Dendritic cell treated with granulocyte-macrophage colony-stimulating factor and Interleukin-4, amounts not matched to agents 40 ng/mL and 50 ng/mL, for 4 days (primary cell): ENCODE data around the gene HEPHL1.

Experiments used
- H3K27ac Mint-ChIP-seq: one replicate; pipeline ENCODE4 v1.8.0; 2022; ENCODE audit warnings: mild to moderate bottlenecking, mixed read lengths
- H3K27me3 Mint-ChIP-seq: one replicate; pipeline ENCODE4 v1.8.0; 2022; ENCODE audit warnings: mild to moderate bottlenecking, mixed read lengths
- H3K36me3 Mint-ChIP-seq: one replicate; pipeline ENCODE4 v1.8.0; 2022; ENCODE audit warnings: low read depth, mixed read lengths
- H3K4me1 Mint-ChIP-seq: one replicate; pipeline ENCODE4 v1.8.0; 2022; ENCODE audit warnings: low read depth, mixed read lengths
- H3K4me3 Mint-ChIP-seq: one replicate; pipeline ENCODE4 v1.8.0; 2022; ENCODE audit warnings: mild to moderate bottlenecking, moderate library complexity, mixed read lengths
- H3K9me3 Mint-ChIP-seq: one replicate; pipeline ENCODE4 v1.8.0; 2022; ENCODE audit warnings: mixed read lengths
- intact Hi-C: fragments of 100-400 bp; cut with micrococcal nuclease; formaldehyde crosslinking; loops from one replicate; pipeline ENCODE4 v1.15.0; 2022

The HEPHL1 gene

DNA sequence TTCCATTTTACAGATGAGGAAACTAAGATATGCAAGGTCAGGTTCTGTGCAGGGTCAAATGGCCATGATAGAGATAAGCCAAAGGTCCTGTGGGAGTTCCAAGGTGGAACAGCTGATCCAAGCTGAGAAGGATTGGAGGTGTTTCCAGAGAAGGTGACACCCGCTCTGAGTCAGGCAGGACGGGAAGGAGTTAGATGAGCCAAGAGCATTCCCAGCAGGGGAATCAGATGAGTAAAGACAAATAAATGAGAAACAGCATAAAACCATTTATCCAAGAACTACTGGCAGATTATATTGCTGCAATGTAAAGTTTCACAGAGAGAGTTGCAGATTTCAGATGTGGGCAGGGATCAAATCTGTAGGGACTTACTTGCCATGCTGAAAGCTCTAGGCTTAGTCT is 18.9 kb upstream of the HEPHL1 start:
- intact Hi-C loops = no loop called here
- no peaks in the 10 kb centered on the region for H3K4me1 Mint-ChIP-seq
- H3K9me3 Mint-ChIP-seq = peaks cover 17% of the 10 kb centered on the region
- H3K27ac Mint-ChIP-seq = no peak overlapping the region
- H3K27me3 Mint-ChIP-seq = no peaks in the 10 kb centered on the region
- H3K4me3 Mint-ChIP-seq = no peak overlapping the region
- H3K36me3 Mint-ChIP-seq = no peaks in the 10 kb centered on the region

DNA sequence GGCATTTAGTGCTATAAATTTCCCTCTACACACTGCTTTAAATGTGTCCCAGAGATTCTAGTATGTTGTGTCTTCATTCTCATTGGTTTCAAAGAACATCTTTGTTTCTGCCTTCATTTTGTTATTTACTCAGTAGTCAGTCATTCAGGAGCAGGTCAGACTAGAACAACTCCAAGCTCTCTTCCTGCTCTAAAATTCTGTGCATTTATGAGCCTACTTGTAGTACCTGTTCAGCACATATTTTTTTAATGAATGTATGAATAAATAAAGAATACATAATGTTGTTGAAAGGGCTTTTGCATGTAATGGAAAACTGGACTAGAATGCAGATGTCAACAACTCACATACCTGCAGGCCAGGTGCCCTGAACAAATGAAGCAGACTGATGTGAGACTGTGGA is 13.7 kb upstream of the HEPHL1 start:
- Mint-ChIP-seq H3K9me3 (peaks cover 7% of the 10 kb centered on the region), H3K27me3 (no peaks in the 10 kb centered on the region), H3K27ac (no peak overlapping the region), H3K36me3 (no peaks in the 10 kb centered on the region), H3K4me1 (no peaks in the 10 kb centered on the region), H3K4me3 (no peak overlapping the region)
- intact Hi-C loops = no loop called here

DNA sequence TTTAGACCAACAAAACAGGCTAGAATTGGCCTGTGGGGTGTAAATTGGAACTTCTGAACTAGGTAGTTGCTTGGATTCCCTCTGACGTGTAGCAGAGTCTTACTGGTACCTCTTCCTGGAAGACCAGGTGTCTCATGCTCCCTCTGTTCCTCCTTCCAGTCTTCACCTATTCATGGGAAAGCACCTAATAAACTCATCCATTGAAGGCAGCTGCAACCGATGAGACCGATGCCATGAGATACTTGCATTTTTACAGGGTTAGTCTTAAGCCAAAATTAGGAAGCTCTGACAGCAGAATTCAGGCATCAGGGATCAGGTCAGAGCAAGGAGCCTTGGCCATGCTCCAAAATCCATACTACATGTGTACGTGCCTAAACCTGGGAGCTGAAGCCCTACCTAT is 13.2 kb upstream of the HEPHL1 start:
- H3K27me3 Mint-ChIP-seq = no peaks in the 10 kb centered on the region
- no peaks in the 10 kb centered on the region for H3K4me1 Mint-ChIP-seq
- no peak overlapping the region for H3K4me3 Mint-ChIP-seq
- H3K9me3 Mint-ChIP-seq = peaks cover 12% of the 10 kb centered on the region
- no peak overlapping the region for H3K27ac Mint-ChIP-seq
- no peaks in the 10 kb centered on the region for H3K36me3 Mint-ChIP-seq
- intact Hi-C loops = no loop called here

DNA sequence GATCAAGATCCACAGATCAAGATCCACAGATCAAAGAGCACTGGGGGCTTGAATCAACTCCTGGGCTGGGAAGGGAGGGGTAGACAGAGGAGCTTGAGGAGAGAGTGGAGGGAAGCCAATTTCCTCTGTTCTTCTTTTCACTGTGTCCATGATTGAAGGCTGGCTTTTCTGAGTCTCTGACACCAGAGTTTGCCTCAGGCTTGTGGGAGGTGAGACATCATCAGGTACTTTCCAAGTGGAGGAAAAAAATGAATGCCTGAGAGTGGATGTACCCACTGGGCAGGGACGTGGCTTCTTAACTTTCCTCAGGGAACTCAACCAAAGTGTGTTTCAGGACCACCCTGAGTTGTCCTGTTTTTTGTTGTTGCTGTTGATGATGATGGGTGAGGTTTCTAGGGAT is 11.0 kb upstream of the HEPHL1 start:
- H3K9me3 Mint-ChIP-seq = peaks cover 14% of the 10 kb centered on the region
- no peak overlapping the region for H3K27ac Mint-ChIP-seq
- H3K27me3 Mint-ChIP-seq = no peaks in the 10 kb centered on the region
- no peaks in the 10 kb centered on the region for H3K36me3 Mint-ChIP-seq
- intact Hi-C loops = no loop called here
- no peaks in the 10 kb centered on the region for H3K4me1 Mint-ChIP-seq
- no peak overlapping the region for H3K4me3 Mint-ChIP-seq

DNA sequence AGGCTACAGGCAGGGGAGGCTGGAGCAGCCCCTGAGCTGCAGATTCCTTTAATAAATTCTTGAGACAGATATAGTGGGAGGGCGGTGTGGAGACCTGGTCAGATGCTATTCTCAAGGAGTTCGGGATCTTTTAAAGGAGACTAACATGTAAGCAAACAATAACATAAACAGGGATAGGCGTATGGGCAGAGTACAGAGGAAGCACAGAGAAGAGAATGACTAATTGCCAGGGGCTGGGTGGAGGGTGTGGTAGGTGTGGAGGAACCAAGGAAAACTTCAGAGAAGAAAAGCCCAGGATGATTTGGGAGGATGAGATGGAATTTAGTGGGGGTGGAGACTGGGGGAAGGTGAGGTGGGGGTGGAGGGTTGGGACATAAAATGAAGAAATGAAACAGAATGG is 9.7 kb upstream of the HEPHL1 start:
- H3K36me3 Mint-ChIP-seq = no peaks in the 10 kb centered on the region
- no peak overlapping the region for H3K4me3 Mint-ChIP-seq
- H3K27ac Mint-ChIP-seq = no peak overlapping the region
- H3K9me3 Mint-ChIP-seq = peaks cover 14% of the 10 kb centered on the region
- H3K27me3 Mint-ChIP-seq = no peaks in the 10 kb centered on the region
- no peaks in the 10 kb centered on the region for H3K4me1 Mint-ChIP-seq
- intact Hi-C loops = no loop called here

DNA sequence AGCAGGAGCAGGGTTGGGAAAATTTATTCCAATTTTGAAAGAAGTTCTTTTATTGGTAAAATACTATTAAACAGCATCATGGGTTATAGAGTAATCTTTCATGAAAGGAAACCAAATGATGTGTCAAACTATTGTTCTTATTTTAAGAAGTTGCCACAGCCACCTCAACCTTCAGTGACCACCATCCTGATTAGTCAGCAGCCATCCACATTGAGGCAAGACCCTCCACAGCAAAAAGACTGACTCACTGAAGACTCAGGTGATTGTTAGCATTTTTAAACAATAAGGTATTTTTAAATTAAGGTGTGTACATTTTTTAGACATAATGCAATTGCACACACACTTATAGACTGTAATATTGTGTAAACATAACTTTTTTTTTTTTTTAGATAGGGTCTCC is 3.7 kb upstream of the HEPHL1 start:
- Mint-ChIP-seq H3K4me1 (no peaks in the 10 kb centered on the region), H3K36me3 (no peaks in the 10 kb centered on the region), H3K27me3 (no peaks in the 10 kb centered on the region), H3K27ac (no peak overlapping the region), H3K4me3 (no peak overlapping the region), H3K9me3 (peaks cover 21% of the 10 kb centered on the region)
- intact Hi-C loops = no loop called here

DNA sequence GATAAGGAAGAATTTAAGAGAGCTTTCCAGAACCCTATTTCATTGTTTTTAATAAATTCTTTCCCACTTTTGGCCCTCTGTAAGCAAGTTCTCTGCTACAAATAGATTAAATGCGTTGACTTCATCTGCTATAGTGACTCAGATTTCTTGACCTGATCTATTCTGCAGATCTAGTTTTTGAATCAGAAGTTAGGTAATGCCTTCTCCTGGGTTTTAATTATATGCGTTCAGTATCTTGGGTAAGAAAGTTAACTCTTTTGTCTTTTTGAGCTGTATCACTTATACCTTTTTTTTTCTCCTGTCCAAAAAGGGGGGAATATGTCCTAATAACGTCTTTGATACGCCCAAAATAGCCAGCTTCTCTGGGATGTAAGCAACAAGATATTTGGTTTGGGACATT is 2.4 kb upstream of the HEPHL1 start:
- no peak overlapping the region for H3K27ac Mint-ChIP-seq
- no peak overlapping the region for H3K4me3 Mint-ChIP-seq
- H3K36me3 Mint-ChIP-seq = no peaks in the 10 kb centered on the region
- intact Hi-C loops = no loop called here
- H3K27me3 Mint-ChIP-seq = no peaks in the 10 kb centered on the region
- peaks cover 14% of the 10 kb centered on the region for H3K9me3 Mint-ChIP-seq
- no peaks in the 10 kb centered on the region for H3K4me1 Mint-ChIP-seq

DNA sequence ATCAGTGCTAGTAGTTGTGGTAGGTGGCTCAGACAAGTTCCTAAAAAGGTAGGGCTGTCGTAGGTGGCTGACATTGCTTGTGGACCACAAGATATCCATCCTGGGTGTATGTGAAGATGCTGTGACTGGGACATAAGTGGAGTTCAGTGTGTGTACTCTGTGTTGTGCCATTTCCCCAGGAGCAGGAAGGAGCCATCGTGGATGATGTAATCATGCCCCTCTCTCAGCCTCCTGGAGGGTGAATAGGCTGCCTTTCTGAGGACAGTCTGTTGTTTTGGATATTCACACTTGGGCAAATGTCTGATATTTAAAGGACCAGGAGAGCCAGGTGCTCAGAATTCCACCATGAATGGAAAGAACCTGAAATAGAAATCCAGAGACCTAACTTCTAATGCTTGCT is 2.7 kb downstream of the HEPHL1 start:
- Mint-ChIP-seq H3K9me3 (peaks cover 26% of the 10 kb centered on the region), H3K4me3 (no peak overlapping the region), H3K36me3 (no peaks in the 10 kb centered on the region), H3K27ac (no peak overlapping the region), H3K4me1 (no peaks in the 10 kb centered on the region), H3K27me3 (no peaks in the 10 kb centered on the region)
- intact Hi-C loops = no loop called here

DNA sequence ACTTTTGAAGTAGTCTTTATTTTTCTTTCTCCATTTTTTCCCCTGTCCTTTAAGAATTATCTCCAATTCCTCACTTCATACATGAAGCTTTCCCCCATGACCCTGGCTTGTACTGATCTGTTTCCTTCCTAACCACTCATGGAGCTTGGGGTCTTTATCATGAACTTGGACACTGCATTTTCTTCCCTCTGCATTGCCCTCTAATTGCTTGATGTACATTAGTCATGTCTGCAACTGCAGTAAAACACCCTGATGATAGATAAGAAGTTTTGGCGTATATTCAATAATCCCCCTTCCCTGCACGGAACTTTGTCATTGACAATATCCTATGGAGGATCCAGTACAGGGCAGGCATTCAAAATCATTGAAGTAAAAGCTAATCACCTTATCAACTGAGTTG is 3.4 kb downstream of the HEPHL1 start:
- H3K27me3 Mint-ChIP-seq = no peaks in the 10 kb centered on the region

DNA sequence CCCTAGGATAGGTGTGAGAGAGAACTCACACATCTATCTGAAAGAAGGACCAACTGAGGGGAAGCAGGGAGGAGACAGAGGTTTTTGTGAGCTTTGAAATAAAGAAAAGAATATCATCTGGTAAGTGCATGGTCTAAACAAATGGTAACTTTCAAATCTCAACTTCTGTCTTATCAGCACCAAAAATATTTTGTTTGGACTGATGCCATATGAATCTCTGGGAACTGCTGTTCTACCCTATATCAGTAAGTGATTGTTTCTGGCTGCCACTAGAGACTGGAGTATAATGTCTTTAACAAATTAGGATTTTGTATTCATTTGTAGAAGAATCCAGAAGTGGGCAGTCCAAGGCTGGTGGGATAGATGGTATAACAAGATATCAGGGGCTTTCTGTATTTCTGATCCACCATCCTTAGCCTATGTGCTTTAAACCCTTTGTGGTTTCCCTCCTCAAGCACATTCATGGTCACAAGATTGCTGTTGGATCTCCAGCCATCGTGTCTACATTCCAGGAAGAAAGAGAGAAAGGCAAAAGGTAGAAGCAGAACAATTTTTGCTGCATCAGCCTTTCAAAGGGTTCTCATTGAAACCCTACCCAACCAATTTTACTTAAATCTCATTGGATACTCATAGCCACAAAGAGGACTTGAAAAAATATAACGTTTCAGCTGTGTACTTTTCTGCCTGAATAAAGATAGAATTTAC is 4.7 kb downstream of the HEPHL1 start:
- H3K36me3 Mint-ChIP-seq = no peaks in the 10 kb centered on the region
- no peaks in the 10 kb centered on the region for H3K4me1 Mint-ChIP-seq
- H3K27me3 Mint-ChIP-seq = no peaks in the 10 kb centered on the region

More for the DNA sequence above, 3.4 kb downstream of the HEPHL1 start:
- Mint-ChIP-seq H3K9me3 (peaks cover 26% of the 10 kb centered on the region), H3K27ac (no peak overlapping the region), H3K4me3 (no peak overlapping the region), H3K4me1 (no peaks in the 10 kb centered on the region), H3K36me3 (no peaks in the 10 kb centered on the region)
- intact Hi-C loops = no loop called here

DNA sequence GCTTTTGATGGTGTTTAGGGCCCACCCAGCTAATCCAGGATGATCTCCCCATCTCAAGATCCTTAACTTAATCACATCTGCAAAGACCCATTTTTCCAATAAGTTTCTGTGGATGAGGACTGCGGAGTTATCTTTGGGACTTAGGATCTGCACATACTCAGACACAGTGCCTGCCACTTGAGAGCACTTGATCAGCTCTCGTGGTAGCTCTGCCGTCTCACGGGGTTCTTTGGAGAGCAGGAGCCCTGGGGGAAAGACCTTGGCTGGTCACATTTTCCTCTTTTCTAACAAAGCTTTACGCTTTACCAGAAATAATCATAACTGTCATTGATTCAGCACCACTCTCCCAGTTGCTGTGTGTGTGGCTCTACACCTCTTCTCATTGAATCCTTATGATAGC is 6.1 kb downstream of the HEPHL1 start:
- Mint-ChIP-seq H3K9me3 (peaks cover 13% of the 10 kb centered on the region), H3K27ac (no peak overlapping the region), H3K4me1 (no peaks in the 10 kb centered on the region), H3K27me3 (no peaks in the 10 kb centered on the region), H3K4me3 (no peak overlapping the region), H3K36me3 (no peaks in the 10 kb centered on the region)
- intact Hi-C loops = no loop called here

More for the DNA sequence above, 4.7 kb downstream of the HEPHL1 start:
- intact Hi-C loops = no loop called here
- Mint-ChIP-seq H3K9me3 (peaks cover 19% of the 10 kb centered on the region), H3K4me3 (no peak overlapping the region), H3K27ac (no peak overlapping the region)

DNA sequence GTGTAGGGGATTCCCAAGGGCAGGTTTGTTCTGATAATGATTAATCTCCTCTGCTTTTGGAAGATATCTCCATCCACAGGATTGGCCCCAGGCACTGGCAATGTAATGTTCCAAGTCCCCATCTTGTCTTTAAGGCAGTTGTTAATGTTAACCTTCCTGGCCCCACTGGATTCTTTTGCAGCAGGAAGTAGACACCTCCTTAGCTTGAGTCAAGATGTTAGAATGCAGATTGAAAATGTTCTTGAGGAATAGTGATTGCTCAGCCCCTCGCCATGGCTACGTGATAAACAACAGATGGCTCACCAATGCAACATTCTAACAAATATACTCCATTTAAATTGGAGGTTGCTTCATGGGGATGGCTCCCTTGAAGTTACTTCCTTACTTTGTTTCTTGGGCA is 7.3 kb downstream of the HEPHL1 start:
- Mint-ChIP-seq H3K4me3 (no peak overlapping the region), H3K9me3 (peaks cover 13% of the 10 kb centered on the region), H3K36me3 (no peaks in the 10 kb centered on the region), H3K4me1 (no peaks in the 10 kb centered on the region), H3K27ac (no peak overlapping the region), H3K27me3 (no peaks in the 10 kb centered on the region)
- intact Hi-C loops = no loop called here

DNA sequence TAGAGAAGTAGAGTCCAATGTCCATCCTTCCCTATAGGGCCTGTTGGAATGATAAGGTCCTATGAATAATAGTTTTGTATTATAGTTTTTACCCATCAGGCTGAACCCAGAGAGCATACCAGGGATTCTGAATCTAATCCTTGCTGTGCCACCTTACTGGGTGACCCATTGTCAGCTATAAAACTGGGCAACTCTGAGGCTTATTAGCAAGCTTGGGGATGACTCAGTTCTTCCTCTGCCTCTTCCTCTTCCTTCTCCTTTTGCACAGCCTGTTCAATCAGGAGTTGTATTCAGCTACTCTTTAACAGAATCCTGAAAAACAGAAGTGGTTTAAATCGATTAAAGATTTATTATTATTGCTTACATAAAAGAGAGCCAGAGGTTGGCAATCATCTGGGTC is 8.9 kb downstream of the HEPHL1 start:
- H3K36me3 Mint-ChIP-seq = no peaks in the 10 kb centered on the region
- no peak overlapping the region for H3K4me3 Mint-ChIP-seq
- no peaks in the 10 kb centered on the region for H3K27me3 Mint-ChIP-seq
- no peak overlapping the region for H3K27ac Mint-ChIP-seq
- intact Hi-C loops = no loop called here
- no peaks in the 10 kb centered on the region for H3K4me1 Mint-ChIP-seq
- peaks cover 21% of the 10 kb centered on the region for H3K9me3 Mint-ChIP-seq

DNA sequence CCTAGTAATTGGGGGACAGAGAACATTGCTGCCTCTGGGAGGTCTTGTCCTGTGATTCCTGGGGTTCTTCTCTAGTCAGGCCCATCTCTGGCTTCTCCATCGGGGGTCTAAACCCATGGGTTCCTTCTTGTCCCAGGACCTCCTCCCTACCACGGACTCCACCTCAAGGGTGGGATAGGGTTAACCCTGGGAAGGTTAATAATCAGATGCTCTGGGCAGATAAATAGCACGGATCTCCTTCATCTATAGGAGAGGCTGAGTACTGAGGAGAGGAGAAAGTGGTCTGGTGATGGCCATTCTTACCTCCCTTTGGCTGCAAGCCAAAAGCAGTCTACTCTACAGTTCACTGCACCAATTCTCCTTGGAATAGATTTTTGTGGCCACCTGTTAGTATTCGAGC is 10.5 kb downstream of the HEPHL1 start:
- no peak overlapping the region for H3K4me3 Mint-ChIP-seq
- H3K27me3 Mint-ChIP-seq = no peaks in the 10 kb centered on the region
- peaks cover 29% of the 10 kb centered on the region for H3K9me3 Mint-ChIP-seq
- H3K27ac Mint-ChIP-seq = no peak overlapping the region
- H3K36me3 Mint-ChIP-seq = no peaks in the 10 kb centered on the region
- intact Hi-C loops = no loop called here
- H3K4me1 Mint-ChIP-seq = no peaks in the 10 kb centered on the region

DNA sequence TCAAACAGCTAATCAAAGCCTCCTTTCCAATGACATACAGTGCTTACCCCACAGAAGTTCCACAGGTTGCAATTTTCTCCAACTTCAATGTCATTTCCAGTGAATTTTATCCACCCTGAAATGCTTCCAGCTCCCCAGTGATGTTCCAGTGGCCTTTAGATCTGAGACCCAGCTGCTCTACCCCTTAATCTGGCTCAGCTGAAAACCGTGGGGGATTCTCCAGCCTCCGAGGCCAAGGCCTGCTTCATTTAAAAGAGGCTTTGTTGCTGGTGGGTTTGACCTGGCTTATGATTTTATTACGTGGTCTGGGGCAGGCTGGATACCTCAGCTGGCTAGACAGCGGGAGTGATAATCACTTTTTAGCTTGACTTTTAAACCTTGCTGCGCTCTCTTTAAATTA is 10.9 kb downstream of the HEPHL1 start:
- H3K9me3 Mint-ChIP-seq = peaks cover 26% of the 10 kb centered on the region
- intact Hi-C loops = no loop called here
- no peak overlapping the region for H3K4me3 Mint-ChIP-seq
- H3K36me3 Mint-ChIP-seq = no peaks in the 10 kb centered on the region
- H3K4me1 Mint-ChIP-seq = no peaks in the 10 kb centered on the region
- H3K27ac Mint-ChIP-seq = no peak overlapping the region
- no peaks in the 10 kb centered on the region for H3K27me3 Mint-ChIP-seq
